Smooth muscle cell (in vitro differentiated cells): ENCODE results near the gene P4HA3. TPM values are rescaled to one million over a fixed set of nuclear protein-coding genes. Genes with fewer than 3 reads are reported as not detected.

Experiments
- DNase-seq: peaks from one replicate; lab custom pipeline; 2025; ENCODE audit not compliant: unreplicated experiment; lab: John Stamatoyannopoulos, UW
- H2AFZ ChIP-seq: fragments of 200-600 bp; sonication (generic); 2 replicates; pipeline ENCODE4 v1.6.0; 2016; ENCODE audit warnings: antibody characterized with exemption, low read depth, mild to moderate bottlenecking
- H3F3A ChIP-seq: fragments of 200-600 bp; sonication (generic); 2 replicates; pipeline ENCODE4 v1.6.0; 2017; ENCODE audit warnings: antibody characterized with exemption, low read depth
- H3K27ac ChIP-seq: fragments of 200-600 bp; sonication (generic); 2 replicates; pipeline ENCODE4 v1.5.1; 2016; ENCODE audit warnings: low read depth, mild to moderate bottlenecking
- H3K27me3 ChIP-seq: fragments of 200-600 bp; sonication (generic); 2 replicates; pipeline ENCODE4 v1.6.1; 2016; ENCODE audit warnings: low read depth, mild to moderate bottlenecking
- H3K36me3 ChIP-seq: fragments of 200-600 bp; sonication (generic); 2 replicates; pipeline ENCODE4 v1.5.1; 2016; ENCODE audit warnings: low read depth
- H3K4me1 ChIP-seq: fragments of 200-600 bp; sonication (generic); 2 replicates; pipeline ENCODE4 v1.5.1; 2016; ENCODE audit warnings: low read depth
- H3K4me2 ChIP-seq: fragments of 200-600 bp; sonication (generic); 2 replicates; pipeline ENCODE4 v1.6.0; 2016; ENCODE audit warnings: mild to moderate bottlenecking
- H3K4me3 ChIP-seq: fragments of 200-600 bp; sonication (generic); 2 replicates; pipeline ENCODE4 v1.5.1; 2016; ENCODE audit warnings: mild to moderate bottlenecking
- H3K79me2 ChIP-seq: fragments of 200-600 bp; sonication (generic); 2 replicates; pipeline ENCODE4 v1.6.0; 2016; ENCODE audit warnings: low read depth, mild to moderate bottlenecking
- H3K9ac ChIP-seq: fragments of 200-600 bp; sonication (generic); 2 replicates; pipeline ENCODE4 v1.6.0; 2016; ENCODE audit warnings: low read depth
- H3K9me3 ChIP-seq: fragments of 200-600 bp; sonication (generic); replicated peaks from 2 replicates; pipeline ENCODE4 v1.5.1; 2016; ENCODE audit warnings: low read depth
- H4K20me1 ChIP-seq: fragments of 200-600 bp; sonication (generic); 2 replicates; pipeline ENCODE4 v1.6.0; 2016; ENCODE audit warnings: low read depth
- WGBS: methylation state at CpG from one replicate; pipeline ENCODE4 v1.1.7; 2016; ENCODE audit warnings: low lambda C conversion rate; 5-methylcytosine and 5-hydroxymethylcytosine counted together
- polyA plus RNA-seq: library from polyadenylated mRNA; unstranded; fragments of >200 nt; fragmentation: Nextera tagmentation; extraction: Ambion mirVana; gene quantifications from 2 replicates; pipeline ENCODE4 v1.2.1, GENCODE V29; 2016
- total RNA-seq: library from RNA; depleted of rRNA; stranded (reverse); fragments of >200 nt; gene quantifications from 2 replicates; pipeline ENCODE4 v1.2.3, GENCODE V29; 2014
- TF ChIP-seq, protein P1 (sequence below): fragments of 200-600 bp; sonication (generic); IDR thresholded peaks from 2 replicates; pipeline ENCODE4 v1.5.1; 2017; ENCODE audit warnings: borderline replicate concordance, mild to moderate bottlenecking, antibody characterized with exemption; ENCODE audit not compliant: insufficient read depth, poor library complexity, severe bottlenecking

P4HA3 gene
- total and polyA plus RNA-seq, 2 experiments from 2014 or later = 6.9 to 18.9 TPM

DNA sequence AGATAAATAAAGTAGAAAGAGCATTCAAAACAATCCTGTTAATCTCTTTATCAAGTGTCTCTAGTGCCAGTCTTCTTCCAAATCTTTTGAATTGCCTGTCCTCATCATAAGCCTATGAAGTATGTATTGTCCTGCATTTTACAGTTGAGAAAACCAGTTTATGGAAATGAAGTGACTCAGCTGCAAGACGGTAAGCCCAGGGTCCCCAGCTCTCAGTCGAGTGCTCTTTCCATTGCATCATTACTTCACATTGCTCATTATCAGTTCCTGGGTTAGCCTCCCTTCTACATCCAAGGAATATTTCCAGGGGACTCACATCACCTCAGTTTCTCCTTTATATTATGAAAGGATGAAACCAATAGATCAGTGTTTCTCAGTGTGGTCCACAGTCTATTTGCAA, 9.1 kb upstream of the P4HA3 start:
- Histone ChIP-seq H3K4me1 (peaks cover 10% of the 10 kb centered on the region), H4K20me1 (no peaks in the 10 kb centered on the region), H3K36me3 (peaks cover 5% of the 10 kb centered on the region), H3F3A (peaks cover 18% of the 10 kb centered on the region), H3K79me2 (no peaks in the 10 kb centered on the region), H3K27ac (no peak overlapping the region), H3K9me3 (peaks cover 15% of the 10 kb centered on the region), H2AFZ (no peak overlapping the region), H3K4me2 (no peak overlapping the region), H3K27me3 (no peaks in the 10 kb centered on the region), H3K4me3 (no peak overlapping the region), H3K9ac (no peak overlapping the region)
- TF ChIP-seq, protein P1, sequence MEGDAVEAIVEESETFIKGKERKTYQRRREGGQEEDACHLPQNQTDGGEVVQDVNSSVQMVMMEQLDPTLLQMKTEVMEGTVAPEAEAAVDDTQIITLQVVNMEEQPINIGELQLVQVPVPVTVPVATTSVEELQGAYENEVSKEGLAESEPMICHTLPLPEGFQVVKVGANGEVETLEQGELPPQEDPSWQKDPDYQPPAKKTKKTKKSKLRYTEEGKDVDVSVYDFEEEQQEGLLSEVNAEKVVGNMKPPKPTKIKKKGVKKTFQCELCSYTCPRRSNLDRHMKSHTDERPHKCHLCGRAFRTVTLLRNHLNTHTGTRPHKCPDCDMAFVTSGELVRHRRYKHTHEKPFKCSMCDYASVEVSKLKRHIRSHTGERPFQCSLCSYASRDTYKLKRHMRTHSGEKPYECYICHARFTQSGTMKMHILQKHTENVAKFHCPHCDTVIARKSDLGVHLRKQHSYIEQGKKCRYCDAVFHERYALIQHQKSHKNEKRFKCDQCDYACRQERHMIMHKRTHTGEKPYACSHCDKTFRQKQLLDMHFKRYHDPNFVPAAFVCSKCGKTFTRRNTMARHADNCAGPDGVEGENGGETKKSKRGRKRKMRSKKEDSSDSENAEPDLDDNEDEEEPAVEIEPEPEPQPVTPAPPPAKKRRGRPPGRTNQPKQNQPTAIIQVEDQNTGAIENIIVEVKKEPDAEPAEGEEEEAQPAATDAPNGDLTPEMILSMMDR = no peak
- DNase-seq = no peak
- WGBS = 7% methylated on average over 2 of the region's 2 CpGs

DNA sequence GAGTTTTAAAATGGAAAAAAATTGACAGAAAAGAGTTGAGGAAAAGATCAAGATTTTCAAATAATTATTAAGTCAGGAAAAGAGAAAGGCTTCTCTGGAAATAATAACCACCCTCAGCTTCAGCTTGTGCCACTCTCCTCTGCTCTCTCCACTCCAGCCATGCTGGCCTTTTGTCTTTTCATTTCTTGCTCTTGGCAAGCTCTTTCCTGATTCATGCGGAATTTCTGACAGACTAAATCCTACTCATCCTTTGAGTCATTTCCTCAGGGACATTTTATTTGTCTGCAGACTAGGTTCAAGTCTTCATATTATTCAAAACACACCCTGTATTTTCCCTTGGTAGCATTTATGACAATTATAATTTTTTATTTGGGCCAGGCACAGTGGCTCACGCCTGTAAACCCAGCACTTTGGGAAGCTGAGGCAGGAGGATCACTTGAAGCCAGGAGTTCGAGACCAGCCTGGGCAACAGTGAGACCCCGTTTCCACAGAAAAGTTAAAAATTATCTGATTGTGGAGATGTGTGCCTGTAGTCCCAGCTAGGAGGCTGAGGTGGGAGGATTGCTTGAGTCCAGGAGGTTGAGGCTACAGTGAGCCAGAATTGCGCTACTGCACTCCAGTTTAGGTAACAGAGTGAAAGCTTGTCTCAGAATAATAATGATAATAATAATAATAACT, 7.8 kb upstream of the P4HA3 start:
- Histone ChIP-seq H2AFZ (no peak overlapping the region), H3K4me1 (peaks cover 9% of the 10 kb centered on the region), H3K36me3 (peaks cover 5% of the 10 kb centered on the region), H3K27me3 (no peaks in the 10 kb centered on the region), H3K79me2 (no peaks in the 10 kb centered on the region), H3K4me3 (no peak overlapping the region), H4K20me1 (no peaks in the 10 kb centered on the region), H3K9me3 (peaks cover 15% of the 10 kb centered on the region), H3K9ac (peak overlapping the region; percentile 81), H3K27ac (peak overlapping the region; percentile 98), H3F3A (peaks cover 16% of the 10 kb centered on the region), H3K4me2 (peak overlapping the region; percentile 70)
- DNase-seq = no peak
- TF ChIP-seq, protein P1 = no peak
- 68% methylated on average over 5 of the region's 5 CpGs for WGBS

DNA sequence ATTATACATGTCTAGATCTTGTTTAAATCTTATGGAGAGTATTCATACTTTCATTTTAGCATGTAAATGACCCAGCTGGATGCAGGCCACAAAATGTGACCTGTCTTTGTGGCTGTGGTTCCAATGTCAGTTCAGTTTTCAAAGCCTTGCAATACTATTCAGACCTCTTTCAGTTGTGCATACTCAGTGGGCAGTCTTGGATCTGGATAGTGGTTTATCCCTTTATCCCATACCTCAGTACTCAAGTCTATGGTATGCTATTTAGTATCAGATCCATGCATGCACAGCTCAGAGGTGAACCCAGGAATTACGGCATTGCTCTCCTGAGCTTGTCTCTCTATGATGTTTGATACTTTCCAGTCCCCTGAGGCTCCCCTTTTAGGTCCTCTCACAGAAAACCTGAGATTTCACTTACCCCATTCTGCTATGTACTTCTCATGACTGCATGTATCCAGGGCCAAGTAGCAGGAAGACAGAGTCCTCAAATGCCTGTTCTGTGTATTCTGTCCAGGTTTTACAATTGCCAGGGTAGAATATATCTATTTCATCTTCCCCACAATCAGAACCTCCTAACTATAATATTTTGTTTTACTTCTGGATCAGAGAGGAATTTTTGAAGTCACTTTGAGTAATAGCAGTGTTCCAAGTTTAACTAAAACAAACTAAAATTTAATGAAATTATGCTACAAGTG, 6.9 kb upstream of the P4HA3 start:
- no peak overlapping the region for H3K4me3 ChIP-seq
- H4K20me1 ChIP-seq = no peaks in the 10 kb centered on the region
- H3K4me1 ChIP-seq = peaks cover 9% of the 10 kb centered on the region
- peaks cover 5% of the 10 kb centered on the region for H3K36me3 ChIP-seq
- H3F3A ChIP-seq = peaks cover 16% of the 10 kb centered on the region
- H3K27ac ChIP-seq = peak overlapping the region; percentile 98
- no peaks in the 10 kb centered on the region for H3K27me3 ChIP-seq
- H3K9ac ChIP-seq = peak overlapping the region; percentile 81
- H3K4me2 ChIP-seq = peak overlapping the region; percentile 70
- WGBS = 65% methylated on average over 1 of the region's 1 CpG
- DNase-seq = no peak
- peaks cover 15% of the 10 kb centered on the region for H3K9me3 ChIP-seq
- H3K79me2 ChIP-seq = no peaks in the 10 kb centered on the region
- peak overlapping the region; percentile 31 for H2AFZ ChIP-seq
- TF ChIP-seq, protein P1 = no peak
